HG03045 (cell line): Measurements from ENCODE around the gene ADAMTS1.

Source experiments
- ATAC-seq: cut with Tn5 transposase; IDR thresholded peaks from one replicate; pipeline ENCODE4 v1.9.1; 2021; ENCODE audit warnings: mild to moderate bottlenecking, moderate library complexity; ENCODE audit not compliant: unreplicated experiment

ADAMTS1 gene

DNA sequence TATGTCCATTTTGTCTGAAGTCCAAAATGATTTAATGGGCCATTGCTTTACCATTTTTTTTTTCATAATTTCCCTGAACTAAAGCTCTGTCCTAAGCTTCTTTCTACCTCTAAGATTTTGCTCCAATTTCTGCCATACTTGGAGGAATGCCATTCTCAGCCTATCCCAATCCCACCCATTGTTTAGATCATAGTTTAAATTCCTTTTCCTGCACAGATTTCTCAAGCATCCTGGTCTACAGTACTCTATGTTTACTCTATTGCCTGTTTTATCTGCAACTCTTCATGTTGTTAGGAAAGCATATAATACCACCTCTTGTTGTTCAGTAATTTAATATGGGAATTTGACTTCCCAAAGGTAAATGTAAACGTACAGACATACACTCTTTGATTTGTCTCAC lies 30.8 kb downstream of the ADAMTS1 start:
- no peak for ATAC-seq

DNA sequence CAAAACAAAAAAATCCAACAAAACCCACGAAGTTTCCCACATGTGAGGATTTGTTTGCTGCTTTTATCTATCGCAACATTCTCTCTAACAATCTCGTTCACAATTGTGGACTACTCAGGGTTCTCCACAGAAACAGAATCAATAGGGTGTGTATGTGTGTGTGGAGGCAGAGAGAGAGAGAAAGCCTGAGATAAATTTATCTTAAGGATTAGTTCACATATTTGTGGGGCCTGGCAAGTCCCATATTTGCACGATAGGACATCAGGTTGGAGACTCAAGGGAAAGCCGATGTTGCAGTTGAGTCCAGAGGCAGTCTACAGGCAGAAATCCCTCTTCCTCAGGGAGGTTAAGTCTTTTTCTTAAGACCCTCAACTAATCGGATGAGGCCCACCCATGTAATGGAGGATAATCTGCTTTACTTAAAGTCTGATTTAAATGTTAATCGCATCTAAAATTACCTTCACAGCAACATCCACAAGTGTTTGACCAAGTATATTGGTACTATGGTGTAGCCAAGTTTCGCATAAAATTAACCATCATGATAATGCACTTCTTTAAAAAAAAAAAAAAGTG lies 31.7 kb downstream of the ADAMTS1 start:
- no peak for ATAC-seq

GRCh38 chr21:26812173-26812572 lies 33.0 kb downstream of the ADAMTS1 start:
- ATAC-seq: no peak

DNA sequence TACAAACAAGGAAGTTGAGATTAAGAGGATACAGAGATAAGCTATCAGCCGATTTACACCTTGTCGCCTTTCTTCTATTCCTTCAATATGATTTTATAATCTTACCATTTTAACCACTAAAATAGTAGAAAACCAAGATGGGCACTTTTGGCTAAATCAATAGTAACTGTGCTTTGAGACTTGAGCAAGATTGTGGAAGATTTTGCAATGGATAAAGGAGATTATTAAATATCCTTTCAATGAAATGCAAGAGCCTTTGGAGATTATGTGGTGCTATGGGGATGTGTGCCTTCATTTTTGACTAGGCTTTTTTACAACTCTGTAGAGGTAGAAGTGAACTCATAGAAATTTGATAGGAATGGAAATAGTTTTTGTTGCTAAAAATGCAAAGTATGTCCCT lies 33.7 kb downstream of the ADAMTS1 start:
- no peak for ATAC-seq

DNA sequence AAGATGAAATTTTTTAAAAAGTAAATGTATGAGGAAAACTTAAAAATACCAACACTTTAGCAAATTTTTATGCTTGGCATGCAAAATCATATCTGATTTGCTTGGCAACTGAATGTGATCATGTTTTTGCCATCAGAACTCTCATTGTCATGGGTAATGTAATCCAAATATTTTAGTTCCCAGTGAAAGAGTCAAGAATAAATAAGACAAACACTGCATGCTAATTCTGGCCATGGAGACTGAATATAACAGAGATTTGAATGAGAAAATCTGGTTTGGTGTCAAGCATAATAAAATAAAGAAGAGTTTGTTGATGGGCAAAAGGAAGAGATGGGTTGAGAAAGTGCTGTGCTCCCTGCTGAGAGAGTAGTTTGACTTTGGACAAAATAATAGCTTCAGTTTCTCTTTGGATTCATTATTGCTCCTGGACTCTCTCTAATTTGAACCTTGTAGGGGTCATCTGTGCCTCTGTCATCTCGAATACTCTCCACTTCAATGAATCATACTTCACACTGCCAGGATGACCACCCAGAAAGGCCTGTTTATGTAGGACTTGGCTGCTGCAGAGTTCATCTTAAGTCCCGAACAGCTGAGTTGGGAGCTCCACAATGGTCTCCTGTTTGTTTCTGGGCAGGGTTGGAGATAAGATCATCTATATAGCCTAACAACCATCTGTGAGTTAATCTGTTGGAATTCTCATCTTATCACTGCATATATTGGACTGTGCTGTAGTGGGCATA lies 34.4 kb downstream of the ADAMTS1 start:
- ATAC-seq: no peak

DNA sequence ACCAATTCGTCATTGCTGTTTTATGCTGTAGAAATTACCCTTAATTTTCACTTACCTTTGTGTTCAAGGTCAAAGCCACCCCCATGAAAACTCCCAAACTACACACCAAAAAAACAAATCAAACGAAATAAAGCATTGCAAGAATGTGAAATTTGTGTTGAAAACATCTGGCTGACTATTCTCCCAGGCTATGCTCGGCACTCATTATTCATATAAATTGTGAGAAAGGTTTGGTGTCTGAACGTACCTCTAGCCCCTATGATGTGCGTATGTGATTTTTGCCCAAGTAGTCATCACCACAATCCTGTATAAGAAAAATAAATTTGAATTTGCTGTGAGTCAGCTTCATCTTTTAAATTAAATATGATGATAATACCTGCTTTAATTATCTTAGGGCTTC lies 34.9 kb downstream of the ADAMTS1 start:
- no peak for ATAC-seq

DNA sequence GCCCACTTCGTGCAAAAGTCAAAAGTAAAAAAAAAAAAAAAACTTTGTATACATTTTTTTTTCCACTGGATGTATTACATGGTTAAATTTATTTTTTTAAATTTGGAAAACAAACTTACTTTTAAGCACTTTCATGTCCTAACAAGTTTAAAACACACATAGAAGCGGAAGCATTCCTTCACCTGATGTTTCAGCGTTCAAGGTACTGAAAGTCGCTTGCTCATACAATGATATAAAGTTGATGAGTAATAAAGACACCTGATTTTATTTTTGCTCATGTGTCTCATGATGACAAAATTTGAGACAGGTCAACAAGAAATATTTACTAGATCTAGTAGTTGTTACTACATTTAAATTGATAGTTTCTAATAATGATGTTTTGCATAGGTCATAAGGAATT lies 35.5 kb downstream of the ADAMTS1 start:
- no peak for ATAC-seq

DNA sequence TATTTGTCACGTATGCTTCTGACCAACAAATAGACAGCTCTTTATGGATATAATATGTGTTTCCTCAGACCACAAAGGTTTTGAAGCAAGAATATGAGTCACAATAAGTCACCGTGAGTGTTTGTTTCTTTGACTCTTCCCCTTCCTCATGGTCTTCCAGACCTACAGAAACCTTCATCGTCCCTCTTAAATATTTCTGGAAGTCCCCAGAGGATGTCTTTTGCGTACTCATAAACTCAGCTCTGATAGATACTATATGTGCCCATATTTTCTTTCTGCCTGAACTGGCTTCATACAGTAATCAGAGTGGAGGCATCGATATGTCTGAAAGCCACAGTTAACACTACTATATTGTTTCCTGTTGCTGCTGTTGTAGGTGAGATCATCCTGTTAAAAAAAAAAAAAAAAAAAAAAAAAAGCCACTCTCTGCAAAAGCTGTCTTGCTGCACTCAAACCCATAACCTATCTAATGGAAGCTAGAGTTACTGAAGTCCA lies 38.4 kb downstream of the ADAMTS1 start:
- ATAC-seq: no peak

- ATAC-seq: no peak
These were observed 40.2 kb downstream of the ADAMTS1 start for GRCh38 chr21:26804895-26805609.

DNA sequence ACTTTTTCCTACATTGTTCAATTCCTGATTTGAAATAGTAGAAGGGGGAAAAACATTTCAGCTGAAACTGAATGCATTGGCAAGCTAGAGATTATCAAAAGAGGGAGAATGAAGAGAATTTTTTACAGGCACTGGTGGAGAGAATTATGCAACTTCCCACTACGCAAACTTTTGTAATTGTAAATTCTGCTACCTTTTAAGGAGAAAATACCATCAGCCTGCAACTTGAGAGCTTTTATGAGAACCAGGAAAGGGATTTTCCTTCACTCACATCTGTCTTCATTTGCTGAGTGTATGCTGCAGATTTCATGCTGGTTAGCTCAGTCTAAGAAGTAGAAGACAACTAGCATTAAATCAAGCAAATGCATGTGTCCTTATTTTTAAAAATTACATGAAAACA lies 43.7 kb downstream of the ADAMTS1 start:
- ATAC-seq: no peak

GRCh38 chr21:26800970-26801431 lies 44.2 kb downstream of the ADAMTS1 start:
- no peak for ATAC-seq

DNA sequence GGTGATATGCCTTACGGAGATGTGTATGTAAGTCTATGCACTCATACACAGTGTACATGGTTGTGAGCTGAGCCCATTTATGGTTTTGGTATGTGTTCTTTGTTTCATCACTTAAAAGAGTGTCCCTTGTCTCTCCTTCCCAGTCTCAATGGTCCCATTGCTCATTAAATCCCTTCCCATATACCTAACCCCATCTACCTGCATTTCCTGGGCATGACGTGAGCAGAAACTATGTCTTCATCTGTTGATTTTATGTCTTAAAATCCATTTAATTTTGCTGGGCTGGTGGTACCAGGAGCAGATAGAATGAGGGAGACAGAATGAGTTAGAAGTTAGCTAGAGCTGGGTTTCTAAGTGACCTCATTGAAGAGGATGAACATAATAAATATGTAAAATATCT lies 44.8 kb downstream of the ADAMTS1 start:
- ATAC-seq: no peak

- no peak for ATAC-seq
These were observed 45.2 kb downstream of the ADAMTS1 start for GRCh38 chr21:26800001-26800400.

GRCh38 chr21:26798856-26799751 lies 46.1 kb downstream of the ADAMTS1 start:
- no peak for ATAC-seq

- ATAC-seq: no peak
These were observed 47.2 kb downstream of the ADAMTS1 start for GRCh38 chr21:26797878-26798456.

- no peak for ATAC-seq
These were observed 49.3 kb downstream of the ADAMTS1 start for GRCh38 chr21:26795866-26796329.

DNA sequence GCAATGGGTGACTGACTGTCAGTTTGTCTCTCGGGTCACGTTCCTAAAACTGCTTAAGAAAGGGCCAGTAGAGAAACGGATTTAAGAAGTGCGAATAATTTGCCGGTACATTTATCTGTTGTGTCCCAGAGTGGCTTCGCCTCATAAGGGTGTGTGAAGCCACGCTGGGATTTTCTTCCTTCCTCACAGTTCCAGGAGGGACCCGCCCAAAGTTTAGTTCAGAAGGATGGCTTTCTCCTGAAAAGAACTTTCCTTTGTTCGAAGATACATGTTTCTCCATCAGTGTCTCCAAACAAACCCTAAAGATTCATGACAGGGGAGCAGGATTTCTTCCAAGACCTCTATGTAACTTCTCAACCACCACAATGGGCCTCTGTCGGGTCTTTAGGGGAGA lies 49.8 kb downstream of the ADAMTS1 start:
- no peak for ATAC-seq

DNA sequence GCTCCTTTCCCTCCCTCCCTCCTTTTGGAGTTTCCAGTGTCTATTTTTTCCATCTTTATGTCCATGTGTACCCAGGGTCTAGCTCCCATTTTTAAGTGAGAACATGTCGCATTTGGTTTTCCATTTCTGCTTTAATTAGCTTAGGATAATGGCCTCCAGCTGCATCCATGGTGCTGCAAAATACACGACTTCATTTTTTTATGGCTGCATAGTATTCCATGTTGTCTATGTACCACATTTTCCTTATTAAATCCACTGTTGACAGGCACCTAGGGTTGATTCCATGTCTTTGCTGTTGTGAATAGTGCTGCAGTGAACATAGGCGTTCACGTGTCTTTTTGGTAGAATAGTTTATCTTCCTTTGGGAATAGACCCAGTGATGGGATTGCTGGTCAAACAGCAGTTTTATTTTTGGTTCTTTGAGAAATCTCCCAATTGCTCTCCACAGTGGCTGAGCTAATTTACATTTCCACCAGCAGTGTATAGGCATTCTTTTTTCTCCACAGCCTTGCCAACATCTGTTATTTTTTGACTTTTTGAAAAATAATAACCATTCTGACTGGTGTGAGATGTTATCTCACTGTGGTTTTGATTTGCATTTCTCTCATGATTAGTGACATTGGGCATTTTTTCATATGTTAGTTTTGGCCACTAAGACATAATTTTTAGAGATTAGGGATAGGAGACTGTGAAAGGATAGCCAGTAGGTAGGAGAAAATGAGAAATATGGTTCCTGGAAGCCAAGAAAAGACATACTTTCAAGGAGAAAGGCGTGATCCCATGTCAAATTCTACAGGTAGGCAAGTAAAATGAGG lies 50.4 kb downstream of the ADAMTS1 start:
- ATAC-seq: no peak

DNA sequence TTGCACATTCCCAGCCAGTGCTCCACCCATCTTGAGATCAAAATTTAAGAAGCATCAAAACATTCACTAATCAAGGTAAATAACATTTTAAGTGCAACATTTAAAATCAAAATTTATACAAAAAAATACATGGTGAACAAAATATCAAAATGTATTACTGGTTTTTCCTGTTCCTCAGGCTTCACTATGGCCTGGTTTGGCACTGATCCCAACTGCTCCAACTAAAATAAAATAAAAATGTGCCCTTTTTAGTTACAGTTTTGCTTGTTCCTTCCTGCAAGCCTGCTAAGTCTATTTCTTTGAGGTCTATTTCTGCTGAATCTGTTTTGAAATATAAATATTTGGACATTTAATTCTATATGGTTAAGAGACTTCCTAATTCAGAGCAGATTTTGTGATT lies 54.9 kb downstream of the ADAMTS1 start:
- no peak for ATAC-seq

GRCh38 chr21:26788790-26789189 lies 56.4 kb downstream of the ADAMTS1 start:
- ATAC-seq: no peak
